Measurements from ENCODE around the gene PKP4. TPM values are rescaled to one million over a fixed set of nuclear protein-coding genes. Genes with fewer than 3 reads are reported as not detected.

The PKP4 gene
- total RNA-seq, 1 experiment from 2014 or later, result 67.7 TPM

GRCh38 chr2:158570869-158571268 is 114.1 kb downstream of the PKP4 start:
- Histone ChIP-seq H3K4me1 (ENCODE audit: insufficient read depth, low read length, poor library complexity, severe bottlenecking) (no peaks in the 10 kb centered on the region), H3K27ac (ENCODE audit: low read depth, low read length, poor library complexity, severe bottlenecking) (no peak overlapping the region), H3K27me3 (replicated peaks; ENCODE audit: insufficient read depth, low read depth, low read length, poor library complexity) (no peaks in the 10 kb centered on the region), H3K36me3 (ENCODE audit: insufficient read depth, low read length, poor library complexity, severe bottlenecking) (no peaks in the 10 kb centered on the region), H3K9me3 (ENCODE audit: low read depth, low read length, poor library complexity, severe bottlenecking) (no peaks in the 10 kb centered on the region), H3K4me3 (ENCODE audit: low read depth, low read length, poor library complexity, severe bottlenecking) (no peak overlapping the region)
- no peak for DNase-seq (ENCODE audit: low spot score)
- no TSS peak for BruUV-seq (replicated peaks)
- TF ChIP-seq EZH2 (IDR thresholded peaks at IDR 0.05; ENCODE audit: borderline replicate concordance, low read depth, low read length, poor library complexity, severe bottlenecking), result no peak
- no peak for TF ChIP-seq CTCF (conservative IDR thresholded peaks at IDR 0.05; ENCODE audit: low read depth, low read length)
- intact Hi-C loops (cut with micrococcal nuclease; ENCODE audit: unreplicated experiment), result no loop called here
- POLR2A ChIA-PET (ENCODE audit: low non-redundant PET), result no interaction called here
- CTCF ChIA-PET, result no interaction called here

DNA sequence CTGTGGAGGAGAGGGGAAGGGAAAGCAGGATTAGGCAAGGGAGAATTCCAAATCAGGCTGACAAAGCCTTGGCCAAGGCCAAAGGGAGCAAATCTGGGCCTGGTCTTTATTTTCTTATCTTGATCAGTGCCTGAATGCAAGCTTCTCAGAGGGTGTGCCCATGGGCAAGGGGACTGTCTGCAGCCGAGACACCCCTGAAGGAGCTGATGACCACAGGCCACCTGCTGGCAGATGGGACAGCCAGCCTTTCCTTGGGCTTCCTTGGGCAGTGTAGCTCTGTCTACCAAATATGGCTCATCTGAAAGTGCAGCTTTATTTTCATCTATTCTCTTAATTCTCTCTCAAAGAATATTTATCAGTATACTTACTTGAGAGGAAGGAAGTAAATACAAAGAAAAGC is 117.0 kb downstream of the PKP4 start:
- intact Hi-C loops (cut with micrococcal nuclease; ENCODE audit: unreplicated experiment), result no loop called here
- Histone ChIP-seq H3K4me1 (ENCODE audit: insufficient read depth, low read length, poor library complexity, severe bottlenecking) (no peaks in the 10 kb centered on the region), H3K27ac (ENCODE audit: low read depth, low read length, poor library complexity, severe bottlenecking) (no peak overlapping the region), H3K9me3 (ENCODE audit: low read depth, low read length, poor library complexity, severe bottlenecking) (no peaks in the 10 kb centered on the region), H3K27me3 (replicated peaks; ENCODE audit: insufficient read depth, low read depth, low read length, poor library complexity) (no peaks in the 10 kb centered on the region), H3K36me3 (ENCODE audit: insufficient read depth, low read length, poor library complexity, severe bottlenecking) (no peaks in the 10 kb centered on the region), H3K4me3 (ENCODE audit: low read depth, low read length, poor library complexity, severe bottlenecking) (no peak overlapping the region)
- ChIA-PET POLR2A (ENCODE audit: low non-redundant PET) (no interaction called here), CTCF (no interaction called here)
- no peak for DNase-seq (ENCODE audit: low spot score)
- no peak for TF ChIP-seq EZH2 (IDR thresholded peaks at IDR 0.05; ENCODE audit: borderline replicate concordance, low read depth, low read length, poor library complexity, severe bottlenecking)
- BruUV-seq (replicated peaks), result no TSS peak

DNA sequence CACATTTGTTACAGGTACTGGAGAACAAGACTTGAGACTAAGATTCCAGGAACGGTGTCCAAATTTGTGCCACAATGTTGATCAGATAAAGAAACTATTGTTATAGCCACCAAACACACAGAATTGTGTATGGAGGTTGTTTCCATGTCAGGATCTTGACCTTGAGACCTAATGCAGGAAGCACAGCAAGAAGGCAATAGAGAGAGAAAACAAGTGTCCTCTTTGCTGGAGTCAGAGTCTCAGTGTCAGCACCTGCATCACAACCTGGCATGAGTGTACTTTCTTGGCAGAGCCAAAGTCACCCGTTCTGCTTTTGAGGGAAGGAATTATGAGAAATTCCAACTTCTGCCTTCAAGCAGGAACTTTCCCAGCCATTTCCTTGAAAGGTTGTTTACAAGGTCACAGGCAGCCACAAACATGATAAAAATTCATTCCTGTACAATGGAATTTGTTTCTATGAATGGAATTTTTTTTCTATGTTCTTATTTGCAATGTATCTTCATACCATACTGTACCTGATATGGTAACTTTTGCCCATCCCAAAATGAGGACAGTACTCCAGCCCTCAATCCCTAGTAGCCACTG is 118.4 kb downstream of the PKP4 start:
- CTCF ChIA-PET, result no interaction called here

More for the DNA sequence above, 118.4 kb downstream of the PKP4 start:
- Histone ChIP-seq H3K9me3 (ENCODE audit: low read depth, low read length, poor library complexity, severe bottlenecking) (no peaks in the 10 kb centered on the region), H3K27ac (ENCODE audit: low read depth, low read length, poor library complexity, severe bottlenecking) (no peak overlapping the region), H3K4me1 (ENCODE audit: insufficient read depth, low read length, poor library complexity, severe bottlenecking) (no peaks in the 10 kb centered on the region), H3K36me3 (ENCODE audit: insufficient read depth, low read length, poor library complexity, severe bottlenecking) (no peaks in the 10 kb centered on the region), H3K27me3 (replicated peaks; ENCODE audit: insufficient read depth, low read depth, low read length, poor library complexity) (no peaks in the 10 kb centered on the region), H3K4me3 (ENCODE audit: low read depth, low read length, poor library complexity, severe bottlenecking) (no peak overlapping the region)
- no TSS peak for BruUV-seq (replicated peaks)
- intact Hi-C loops (cut with micrococcal nuclease; ENCODE audit: unreplicated experiment), result no loop called here
- TF ChIP-seq EZH2 (IDR thresholded peaks at IDR 0.05; ENCODE audit: borderline replicate concordance, low read depth, low read length, poor library complexity, severe bottlenecking) (no peak), CTCF (conservative IDR thresholded peaks at IDR 0.05; ENCODE audit: low read depth, low read length) (no peak)
- no peak for DNase-seq (ENCODE audit: low spot score)
- POLR2A ChIA-PET (ENCODE audit: low non-redundant PET), result no interaction called here

All from A673 (cell line).